ENCODE data around the gene DHRS11. TPM values are rescaled to one million over a fixed set of nuclear protein-coding genes. Genes with fewer than 3 reads are reported as not detected.

DHRS11 gene
- total RNA-seq, 2 donors from 2014 or later, result 8.0 to 8.2 TPM

GRCh38 chr17:36545077-36545464 lies 46.6 kb upstream of the DHRS11 start:
- Histone ChIP-seq H3K27ac (peak overlapping the region; percentile 100), H3K27me3 (replicated peaks; ENCODE audit: insufficient read depth) (no peaks in the 10 kb centered on the region), H3K9me3 (no peaks in the 10 kb centered on the region), H3K36me3 (no peaks in the 10 kb centered on the region), H3K4me3 (peak overlapping the region; percentile 99 to 100), H3K4me1 (replicated peaks) (peaks cover 10% of the 10 kb centered on the region)
- no peak for DNase-seq (ENCODE audit: low spot score)
- WGBS, result under 1% methylated on average over 27 of the region's 38 CpGs
- intact Hi-C loops (cut with DNase I), result no loop called here
- no peak for TF ChIP-seq CTCF (IDR thresholded peaks at IDR 0.05)
- TF ChIP-seq POLR2AphosphoS5 (IDR thresholded peaks at IDR 0.05), result no peak
- TF ChIP-seq POLR2A (IDR thresholded peaks at IDR 0.05), result no peak

GRCh38 chr17:36545465-36546417 lies 45.9 kb upstream of the DHRS11 start:
- H3K4me1 ChIP-seq (replicated peaks), result peaks cover 10% of the 10 kb centered on the region
- no peaks in the 10 kb centered on the region for H3K9me3 ChIP-seq
- intact Hi-C loops (cut with DNase I), result no loop called here
- under 1% methylated on average over 59 of the region's 60 CpGs for WGBS
- TF ChIP-seq POLR2AphosphoS5 (IDR thresholded peaks at IDR 0.05) (peak; percentile 85), POLR2A (IDR thresholded peaks at IDR 0.05) (peak; percentile 84), CTCF (IDR thresholded peaks at IDR 0.05) (peak in 2 of 4 experiments; percentile 41 to 42)
- H3K27ac ChIP-seq, result peak overlapping the region; percentile 100
- DNase-seq (ENCODE audit: low spot score), result peak; percentile 96
- H3K36me3 ChIP-seq, result no peaks in the 10 kb centered on the region
- H3K4me3 ChIP-seq, result peak overlapping the region; percentile 99 to 100
- H3K27me3 ChIP-seq (replicated peaks; ENCODE audit: insufficient read depth), result no peaks in the 10 kb centered on the region

DNA sequence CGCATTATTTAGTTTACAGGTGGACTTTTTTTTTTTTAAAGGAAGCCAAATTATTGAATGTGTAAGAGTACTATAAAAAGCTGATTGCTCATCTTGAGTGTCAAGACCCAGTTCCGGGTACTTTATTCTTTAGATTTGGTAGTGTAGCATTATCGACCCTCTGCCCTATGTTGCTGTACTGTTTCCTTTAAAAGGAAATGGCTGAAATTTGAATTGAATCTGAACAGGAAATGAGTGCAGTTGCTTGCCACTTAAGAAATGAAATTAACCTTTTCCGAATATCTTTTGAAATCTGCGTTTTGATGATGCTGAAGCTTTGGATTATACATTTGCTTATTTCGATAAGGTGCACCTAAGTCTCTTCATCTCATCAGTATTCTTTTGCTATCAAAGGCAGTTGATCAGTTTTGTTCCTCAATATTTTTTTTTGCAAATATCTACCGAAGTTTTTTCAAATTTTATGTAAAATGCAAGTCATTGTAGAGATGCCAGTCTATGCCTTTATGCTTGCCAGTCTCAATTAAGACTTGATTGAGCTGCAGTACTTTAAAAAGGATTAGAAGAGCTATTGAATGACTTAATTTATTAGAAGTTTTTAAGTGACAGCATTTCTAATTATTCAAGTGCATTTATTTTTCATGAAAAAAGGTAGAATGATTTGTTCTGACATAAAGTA lies 45.1 kb upstream of the DHRS11 start:
- Histone ChIP-seq H3K4me3 (peak overlapping the region; percentile 99 to 100), H3K4me1 (replicated peaks) (peaks cover 10% of the 10 kb centered on the region), H3K27me3 (replicated peaks; ENCODE audit: insufficient read depth) (no peaks in the 10 kb centered on the region), H3K9me3 (no peaks in the 10 kb centered on the region), H3K27ac (peak overlapping the region; percentile 100), H3K36me3 (no peaks in the 10 kb centered on the region)
- no peak for DNase-seq (ENCODE audit: low spot score)
- TF ChIP-seq CTCF (IDR thresholded peaks at IDR 0.05) (no peak), POLR2AphosphoS5 (IDR thresholded peaks at IDR 0.05) (no peak), POLR2A (IDR thresholded peaks at IDR 0.05) (no peak)
- 18% methylated on average over 7 of the region's 7 CpGs for WGBS
- intact Hi-C loops (cut with DNase I), result no loop called here

GRCh38 chr17:36547776-36548175 lies 43.9 kb upstream of the DHRS11 start:
- H3K27me3 ChIP-seq (replicated peaks; ENCODE audit: insufficient read depth), result no peaks in the 10 kb centered on the region
- no peaks in the 10 kb centered on the region for H3K36me3 ChIP-seq
- H3K4me1 ChIP-seq (replicated peaks), result peaks cover 10% of the 10 kb centered on the region
- H3K27ac ChIP-seq, result no peak overlapping the region
- intact Hi-C loops (cut with DNase I), result no loop called here
- no peak overlapping the region for H3K4me3 ChIP-seq
- DNase-seq (ENCODE audit: low spot score), result no peak
- TF ChIP-seq POLR2A (IDR thresholded peaks at IDR 0.05), result no peak
- no peak for TF ChIP-seq CTCF (IDR thresholded peaks at IDR 0.05)
- no peak for TF ChIP-seq POLR2AphosphoS5 (IDR thresholded peaks at IDR 0.05)
- H3K9me3 ChIP-seq, result no peaks in the 10 kb centered on the region
